Endothelial cell of umbilical vein (primary cell): ENCODE results near the gene NBEAL2.

Experiments
- CTCF ChIP-seq, 2 donors: IDR thresholded peaks; 1 replicate in 1 of 2; 2 replicates in 1 of 2; pipeline ENCODE4 v1.5.1; 2011; ENCODE audit warnings: low read length in 2 of 2, mild to moderate bottlenecking in 2 of 2, moderate library complexity in 2 of 2, control low read depth in 1 of 2, inconsistent platforms in 1 of 2, low read depth in 1 of 2; ENCODE audit not compliant: insufficient read depth in 1 of 2; ENCODE audit errors: extremely low read depth in 1 of 2
- EZH2 ChIP-seq: IDR thresholded peaks from 2 replicates; pipeline ENCODE4 v1.6.1; 2012; ENCODE audit warnings: borderline replicate concordance, low read depth, mild to moderate bottlenecking, moderate library complexity, low read length, inconsistent platforms; ENCODE audit not compliant: severe bottlenecking
- POLR2AphosphoS5 ChIP-seq: IDR thresholded peaks from 2 replicates; pipeline ENCODE4 v1.6.1; 2012; ENCODE audit warnings: low read depth, mild to moderate bottlenecking, control low read depth, low read length, moderate library complexity; ENCODE audit not compliant: insufficient read depth

GRCh38 chr3:47002171-47003055, 22.9 kb downstream of the NBEAL2 start:
- TF ChIP-seq CTCF (IDR thresholded peaks at IDR 0.05; ENCODE audit: extremely low read depth in 1 of 2, insufficient read depth in 1 of 2, low read depth in 1 of 2, low read length in 2 of 2), result peak in 1 of 2 donors; percentile 3
- no peak for TF ChIP-seq POLR2AphosphoS5
- no peak for TF ChIP-seq EZH2
